ENCODE measurements around the gene POLR2E.

- TF ChIP-seq EZH2 (IDR thresholded peaks at IDR 0.05; ENCODE audit: borderline replicate concordance, insufficient read depth, low read length, poor library complexity, severe bottlenecking) (no peak), EP300 (conservative IDR thresholded peaks at IDR 0.05; ENCODE audit: poor library complexity, severe bottlenecking) (no peak), CTCF (IDR thresholded peaks at IDR 0.05; ENCODE audit: poor library complexity, severe bottlenecking) (no peak), POLR2AphosphoS5 (IDR thresholded peaks at IDR 0.05) (no peak), SMC3 (conservative IDR thresholded peaks at IDR 0.05; ENCODE audit: poor library complexity) (no peak), TAF1 (IDR thresholded peaks at IDR 0.05; ENCODE audit: low read depth) (no peak), RAD21 (conservative IDR thresholded peaks at IDR 0.05) (no peak), REST (IDR thresholded peaks at IDR 0.05; ENCODE audit: borderline replicate concordance) (no peak)
Observed at GRCh38 chr19:1051791-1052190, 43.4 kb downstream of the POLR2E start.
